Activated CD8-positive, alpha-beta memory T cell treated with anti-CD3 and anti-CD28 coated beads for 36 hours (primary cell): Measurements from ENCODE around the gene SLC30A5. TPM values are rescaled to one million over a fixed set of nuclear protein-coding genes. Genes with fewer than 3 reads are reported as not detected.
"Not testable (repeated sequence)": the region's sequence is repeated elsewhere in the genome, so short reads cannot be mapped to it uniquely, and the experiment has no call there.

Source experiments
- CTCF ChIA-PET: fragments of 350-600 bp; sonication (Branson Sonifier 250); formaldehyde crosslinking; loops from one replicate; lab custom pipeline; 2021; ENCODE audit warnings: antibody characterized with exemption; lab: Charles Lee
- POLR2A ChIA-PET: fragments of 350-600 bp; sonication (Branson Sonifier 250); formaldehyde crosslinking; loops from one replicate; lab custom pipeline; 2021; ENCODE audit warnings: antibody characterized with exemption; lab: Charles Lee
- total RNA-seq, 2 experiments: library from RNA; stranded (reverse); gene quantifications; one replicate each; pipeline ENCODE4 v1.2.3, GENCODE V29; 2021

The SLC30A5 gene
- total RNA-seq, 2 experiments from 2014 or later: 65.4 to 70.9 TPM

- CTCF ChIA-PET: interaction anchor here (0.6 to 1.6 kb wide), 20 partner anchors 7 to 903 kb away, joined by 3 to 9 read pairs (median 4); partner anchors contain the start of genes AK6, CCNB1, CENPH and RAD17
Measured at GRCh38 chr5:69092969-69093368, 845 bp upstream of the SLC30A5 start.

GRCh38 chr5:69099302-69099701 is 5.5 kb downstream of the SLC30A5 start:
- ChIA-PET CTCF (no interaction called here), POLR2A (no interaction called here)

More at GRCh38 chr5:69092969-69093368, 845 bp upstream of the SLC30A5 start:
- POLR2A ChIA-PET: interaction anchor here (1.4 kb wide), 2 partner anchors 12 to 50 kb away, joined by 3 to 5 read pairs; no protein-coding TSS in a partner anchor

- ChIA-PET POLR2A (no interaction called here), CTCF (no interaction called here)
Measured at GRCh38 chr5:69103521-69103920, 9.7 kb downstream of the SLC30A5 start.

DNA sequence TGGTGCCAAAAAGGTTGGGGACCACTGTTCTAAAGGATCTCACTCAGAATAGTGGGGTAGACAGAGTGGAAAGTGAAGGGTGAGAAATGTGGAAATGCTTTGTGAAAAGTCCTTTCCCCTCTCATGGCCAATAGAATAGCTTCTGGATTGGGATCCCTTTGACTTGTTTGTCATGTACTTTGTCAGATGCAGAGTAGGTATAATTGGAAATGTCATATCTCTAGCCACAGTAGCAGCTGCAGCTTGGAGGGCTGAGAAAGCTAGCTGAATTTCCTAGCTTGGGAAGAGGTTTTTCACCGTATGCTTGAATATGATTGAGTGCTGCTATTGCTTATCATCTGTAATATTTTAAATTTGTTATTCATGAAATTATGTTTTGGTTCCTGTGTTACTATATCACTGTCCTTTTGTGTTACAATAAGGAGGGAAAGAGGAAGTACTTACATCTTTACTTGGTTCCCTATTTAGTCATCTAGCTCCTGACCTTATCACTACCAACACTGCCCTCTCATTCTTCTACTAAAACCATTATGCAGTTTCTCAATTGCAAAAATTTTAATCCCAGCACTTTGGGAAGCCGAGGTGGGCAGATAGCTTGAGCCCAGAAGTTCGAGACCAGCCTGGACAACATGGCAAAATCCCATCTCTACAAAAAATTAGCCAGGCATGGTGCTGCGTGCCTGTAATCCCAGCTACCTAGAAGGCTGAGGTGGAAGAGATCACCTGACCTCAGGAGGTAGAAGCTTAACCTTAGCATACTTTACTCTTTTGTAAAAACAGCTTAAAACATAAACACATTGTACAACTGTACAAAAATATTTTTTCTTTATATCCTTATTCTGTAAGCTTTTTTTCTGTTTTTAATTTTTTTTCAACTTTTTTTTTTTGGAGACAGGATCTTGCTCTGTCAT is 12.4 kb downstream of the SLC30A5 start:
- POLR2A ChIA-PET: no interaction called here
- CTCF ChIA-PET: interaction anchor here (0.6 to 1.6 kb wide), 3 partner anchors 13 to 228 kb away, joined by 3 to 5 read pairs (median 4); no protein-coding TSS in a partner anchor

DNA sequence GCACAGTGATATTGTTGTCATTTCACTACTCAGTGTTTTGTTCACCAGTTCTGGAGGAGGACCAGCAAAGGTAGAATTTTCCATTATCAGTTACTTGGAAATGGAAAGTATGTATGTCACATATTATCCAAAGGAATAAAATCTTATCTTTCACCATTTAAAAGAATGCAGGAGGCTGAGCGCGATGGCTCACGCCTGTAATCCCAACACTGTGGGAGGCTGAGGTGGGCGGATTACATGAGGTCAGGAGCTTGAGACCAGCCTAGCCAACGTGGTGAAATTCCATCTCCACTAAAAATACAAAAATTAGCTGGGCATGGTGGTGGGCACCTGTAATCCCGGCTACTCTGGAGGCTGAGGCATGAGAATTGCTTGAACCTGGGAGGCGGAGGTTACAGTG is 14.6 kb downstream of the SLC30A5 start:
- POLR2A ChIA-PET, CTCF ChIA-PET: not testable (repeated sequence)

DNA sequence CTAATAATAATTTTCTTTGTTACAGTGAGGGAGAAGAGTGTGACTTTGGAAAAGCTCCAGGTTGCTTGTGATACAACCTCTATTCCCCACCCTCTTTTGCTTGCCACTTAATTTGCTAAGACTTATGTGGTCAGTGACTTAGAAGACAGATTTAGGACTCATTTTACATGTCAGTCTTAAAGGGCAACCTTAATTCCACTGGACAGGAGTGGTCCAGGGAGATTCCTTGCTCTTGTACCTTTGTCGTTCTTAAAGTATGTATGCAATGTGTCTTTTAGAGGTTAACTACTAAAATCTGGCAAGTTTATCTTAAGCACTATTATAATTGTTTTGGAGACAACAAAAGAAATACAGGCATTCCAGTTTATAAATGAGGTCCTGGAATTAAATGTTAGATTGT is 20.0 kb downstream of the SLC30A5 start:
- POLR2A ChIA-PET: no interaction called here
- CTCF ChIA-PET: no interaction called here

- ChIA-PET POLR2A (no interaction called here), CTCF (no interaction called here)
Measured at GRCh38 chr5:69115526-69115925, 21.7 kb downstream of the SLC30A5 start.

DNA sequence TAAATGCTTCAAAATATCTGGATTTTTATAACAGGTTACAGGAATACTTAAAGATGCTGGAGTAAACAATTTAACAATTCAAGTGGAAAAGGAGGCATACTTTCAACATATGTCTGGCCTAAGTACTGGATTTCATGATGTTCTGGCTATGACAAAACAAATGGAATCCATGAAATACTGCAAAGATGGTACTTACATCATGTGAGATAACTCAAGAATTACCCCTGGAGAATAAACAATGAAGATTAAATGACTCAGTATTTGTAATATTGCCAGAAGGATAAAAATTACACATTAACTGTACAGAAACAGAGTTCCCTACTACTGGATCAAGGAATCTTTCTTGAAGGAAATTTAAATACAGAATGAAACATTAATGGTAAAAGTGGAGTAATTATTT is 35.6 kb downstream of the SLC30A5 start:
- CTCF ChIA-PET: no interaction called here
- POLR2A ChIA-PET: no interaction called here

DNA sequence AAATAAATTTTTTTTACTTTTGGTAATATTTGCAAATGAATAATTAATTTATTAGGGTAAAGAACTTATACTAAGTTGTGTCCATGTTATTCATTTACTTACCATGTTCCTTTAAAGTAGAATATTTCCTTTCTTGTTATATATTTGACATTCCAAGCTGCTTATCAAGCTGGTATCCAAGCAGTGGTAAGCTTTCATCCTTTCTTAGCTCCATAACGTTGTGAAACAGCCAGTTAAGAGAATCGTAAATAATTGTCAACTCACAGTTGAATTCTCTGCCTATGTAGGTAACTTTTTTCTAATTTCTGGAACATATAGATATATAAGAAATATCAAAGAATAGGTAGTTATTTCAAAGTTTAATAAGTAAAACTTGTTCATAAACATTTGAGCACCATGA is 36.4 kb downstream of the SLC30A5 start:
- ChIA-PET CTCF (no interaction called here), POLR2A (no interaction called here)

GRCh38 chr5:69131304-69131703 is 37.5 kb downstream of the SLC30A5 start:
- ChIA-PET CTCF (no interaction called here), POLR2A (no interaction called here)

DNA sequence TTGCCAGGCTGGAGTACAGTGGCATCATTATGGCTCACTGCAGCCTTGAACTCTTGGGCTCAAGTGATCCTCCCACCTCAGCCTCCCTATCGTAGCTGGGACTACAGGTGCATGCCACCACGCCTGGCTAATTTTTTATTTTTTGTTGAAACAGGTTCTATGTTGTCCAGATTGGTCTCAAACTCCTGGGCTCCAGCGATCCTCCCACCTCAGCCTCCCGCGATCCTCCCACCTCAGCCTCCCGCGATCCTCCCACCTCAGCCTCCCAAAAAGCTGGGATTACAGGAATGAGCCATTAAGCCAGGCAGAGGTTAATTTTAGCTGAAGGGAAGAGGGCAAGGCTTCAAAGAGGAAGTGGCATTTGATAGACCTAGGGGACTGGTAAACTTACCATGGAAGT is 40.3 kb downstream of the SLC30A5 start:
- POLR2A ChIA-PET: no interaction called here
- CTCF ChIA-PET: no interaction called here

GRCh38 chr5:69136293-69136692 is 42.5 kb downstream of the SLC30A5 start:
- ChIA-PET POLR2A (no interaction called here), CTCF (no interaction called here)

DNA sequence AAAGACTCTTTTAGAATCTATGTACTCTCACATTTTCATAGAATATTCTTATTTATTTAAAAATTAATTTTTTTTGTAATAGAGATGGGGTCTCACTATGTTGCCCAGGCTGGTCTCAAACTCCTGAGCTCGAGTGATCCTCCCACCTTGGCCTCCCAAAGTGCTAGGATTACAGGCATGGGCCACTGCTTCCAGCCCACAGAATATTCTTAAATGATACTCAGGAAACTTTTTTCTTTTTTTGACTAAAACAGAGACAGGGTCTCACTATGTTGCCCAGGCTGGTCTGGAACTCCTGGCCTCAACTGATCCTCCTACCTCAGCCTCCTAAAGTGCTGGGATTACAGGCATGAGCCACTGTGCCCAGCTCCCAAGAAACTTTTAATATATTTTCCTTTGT is 43.4 kb downstream of the SLC30A5 start:
- POLR2A ChIA-PET, CTCF ChIA-PET: not testable (repeated sequence)

- ChIA-PET CTCF (no interaction called here), POLR2A (no interaction called here)
Measured at GRCh38 chr5:69137807-69138206, 44.0 kb downstream of the SLC30A5 start.

GRCh38 chr5:69138766-69139165 is 45.0 kb downstream of the SLC30A5 start:
- ChIA-PET CTCF (no interaction called here), POLR2A (no interaction called here)

- CTCF ChIA-PET, POLR2A ChIA-PET: not testable (repeated sequence)
Measured at GRCh38 chr5:69140239-69140638, 46.4 kb downstream of the SLC30A5 start.

- CTCF ChIA-PET: no interaction called here
- POLR2A ChIA-PET: no interaction called here
Measured at GRCh38 chr5:69140827-69141226, 47.0 kb downstream of the SLC30A5 start.

DNA sequence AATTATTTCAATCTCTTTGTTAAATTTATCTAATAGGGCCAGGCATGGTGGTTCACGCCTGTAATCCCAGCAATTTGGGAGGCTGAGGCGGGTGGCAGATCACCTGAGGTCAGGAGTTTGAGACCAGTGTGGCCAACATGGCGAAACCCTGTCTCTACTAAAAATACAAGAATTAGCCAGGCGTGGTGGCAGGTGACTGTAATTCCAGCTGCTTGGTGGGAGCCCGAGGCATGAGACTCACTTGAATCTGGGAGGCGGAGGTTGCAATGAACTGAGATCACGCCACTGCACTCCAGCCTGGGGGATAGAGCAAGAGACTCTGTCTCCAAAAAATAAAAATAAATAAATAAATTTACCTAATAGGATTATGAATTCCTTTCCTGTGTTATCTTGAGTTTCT is 54.8 kb downstream of the SLC30A5 start:
- POLR2A ChIA-PET, CTCF ChIA-PET: not testable (repeated sequence)

GRCh38 chr5:69148981-69149675 is 55.3 kb downstream of the SLC30A5 start:
- ChIA-PET CTCF (no interaction called here), POLR2A (no interaction called here)

- ChIA-PET POLR2A (no interaction called here), CTCF (no interaction called here)
Measured at GRCh38 chr5:69149676-69150010, 55.8 kb downstream of the SLC30A5 start.

DNA sequence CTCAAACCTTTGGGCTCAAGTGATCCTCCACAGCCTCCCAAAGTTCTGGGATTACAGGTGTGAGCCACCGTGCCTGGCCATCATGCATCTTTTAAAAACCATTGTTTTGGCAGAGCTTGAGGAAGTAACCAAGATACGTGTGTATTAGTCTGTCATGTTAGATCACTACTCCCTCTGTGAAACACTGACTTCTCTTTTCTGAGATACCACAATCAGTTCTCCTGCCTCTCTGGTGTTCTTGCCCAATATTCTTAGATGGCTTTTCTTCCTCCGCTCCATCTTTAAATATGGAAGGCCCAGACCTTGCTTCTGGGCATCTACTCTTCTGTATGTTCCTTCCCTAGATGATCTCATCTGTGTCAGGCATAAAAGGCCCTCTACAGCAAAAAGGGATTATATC is 58.9 kb downstream of the SLC30A5 start:
- POLR2A ChIA-PET: no interaction called here

More for the DNA sequence above, 58.9 kb downstream of the SLC30A5 start:
- CTCF ChIA-PET: no interaction called here
